ENCODE results near the gene CACUL1.

Gene CACUL1

DNA sequence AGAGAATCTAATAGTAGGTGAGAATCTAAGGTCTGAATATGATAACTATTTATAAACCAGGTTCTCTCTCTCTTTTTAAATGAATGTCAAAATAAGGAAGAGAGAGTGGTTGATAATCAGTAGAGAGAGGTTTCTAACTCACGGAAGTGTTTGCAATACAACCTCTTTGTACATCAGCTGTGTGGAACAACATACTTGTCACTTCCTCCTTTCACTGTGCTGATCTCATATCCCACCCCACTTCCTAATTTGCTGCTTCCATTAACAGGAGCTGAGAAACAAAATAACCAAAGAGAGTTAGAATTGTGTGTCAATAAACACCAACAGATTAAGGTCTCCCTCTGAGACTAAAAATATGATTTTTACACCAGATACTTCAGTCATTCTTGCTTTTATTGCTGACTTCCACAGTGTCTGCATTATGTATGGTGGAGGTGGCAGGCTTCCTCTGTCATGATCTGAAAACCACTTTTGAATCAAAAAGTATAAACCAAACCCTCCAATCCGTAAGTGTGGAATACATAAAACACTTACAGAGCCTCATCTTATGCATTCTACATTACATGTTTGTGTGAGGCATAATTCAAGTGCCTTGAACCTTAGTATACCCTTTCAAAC lies 25.0 kb downstream of the CACUL1 start:
- TF ChIP-seq, protein P1, sequence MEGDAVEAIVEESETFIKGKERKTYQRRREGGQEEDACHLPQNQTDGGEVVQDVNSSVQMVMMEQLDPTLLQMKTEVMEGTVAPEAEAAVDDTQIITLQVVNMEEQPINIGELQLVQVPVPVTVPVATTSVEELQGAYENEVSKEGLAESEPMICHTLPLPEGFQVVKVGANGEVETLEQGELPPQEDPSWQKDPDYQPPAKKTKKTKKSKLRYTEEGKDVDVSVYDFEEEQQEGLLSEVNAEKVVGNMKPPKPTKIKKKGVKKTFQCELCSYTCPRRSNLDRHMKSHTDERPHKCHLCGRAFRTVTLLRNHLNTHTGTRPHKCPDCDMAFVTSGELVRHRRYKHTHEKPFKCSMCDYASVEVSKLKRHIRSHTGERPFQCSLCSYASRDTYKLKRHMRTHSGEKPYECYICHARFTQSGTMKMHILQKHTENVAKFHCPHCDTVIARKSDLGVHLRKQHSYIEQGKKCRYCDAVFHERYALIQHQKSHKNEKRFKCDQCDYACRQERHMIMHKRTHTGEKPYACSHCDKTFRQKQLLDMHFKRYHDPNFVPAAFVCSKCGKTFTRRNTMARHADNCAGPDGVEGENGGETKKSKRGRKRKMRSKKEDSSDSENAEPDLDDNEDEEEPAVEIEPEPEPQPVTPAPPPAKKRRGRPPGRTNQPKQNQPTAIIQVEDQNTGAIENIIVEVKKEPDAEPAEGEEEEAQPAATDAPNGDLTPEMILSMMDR (IDR thresholded peaks at IDR 0.05; ENCODE audit: insufficient read depth, low read length, poor library complexity, severe bottlenecking), result no peak
- no peaks in the 10 kb centered on the region for H3K36me3 ChIP-seq (ENCODE audit: control insufficient read depth, insufficient read depth, low read length)
- DNase-seq (ENCODE audit: extremely low read depth, insufficient read length), result peak; percentile 26
- no peak overlapping the region for H3K4me3 ChIP-seq (replicated peaks; ENCODE audit: low read depth, low read length)
- no peaks in the 10 kb centered on the region for H3K27me3 ChIP-seq (replicated peaks; ENCODE audit: control insufficient read depth, insufficient read depth, low read length)

DNA sequence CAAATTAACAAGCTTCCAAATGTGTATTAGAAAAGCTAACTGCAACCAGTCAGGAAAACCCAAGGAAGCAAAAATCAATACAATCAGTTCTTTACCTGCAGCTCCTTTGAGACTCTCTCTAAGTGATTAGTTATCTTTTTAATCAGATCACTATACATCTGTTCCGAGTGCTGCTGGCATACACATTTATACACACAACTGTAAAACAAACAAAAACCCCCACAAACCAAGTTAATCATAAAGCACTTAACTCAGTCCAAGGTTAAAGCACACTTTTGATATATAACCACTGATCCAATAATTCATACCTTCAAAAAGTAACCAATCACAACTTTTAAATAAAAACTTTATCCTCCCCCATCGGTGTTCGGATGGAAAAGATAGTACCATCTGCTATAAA lies 25.6 kb downstream of the CACUL1 start:
- Histone ChIP-seq H3K36me3 (ENCODE audit: control insufficient read depth, insufficient read depth, low read length) (no peaks in the 10 kb centered on the region), H3K27me3 (replicated peaks; ENCODE audit: control insufficient read depth, insufficient read depth, low read length) (no peaks in the 10 kb centered on the region), H3K4me3 (replicated peaks; ENCODE audit: low read depth, low read length) (no peak overlapping the region)
- DNase-seq (ENCODE audit: extremely low read depth, insufficient read length), result no peak
- TF ChIP-seq, protein P1 (IDR thresholded peaks at IDR 0.05; ENCODE audit: insufficient read depth, low read length, poor library complexity, severe bottlenecking), result no peak

DNA sequence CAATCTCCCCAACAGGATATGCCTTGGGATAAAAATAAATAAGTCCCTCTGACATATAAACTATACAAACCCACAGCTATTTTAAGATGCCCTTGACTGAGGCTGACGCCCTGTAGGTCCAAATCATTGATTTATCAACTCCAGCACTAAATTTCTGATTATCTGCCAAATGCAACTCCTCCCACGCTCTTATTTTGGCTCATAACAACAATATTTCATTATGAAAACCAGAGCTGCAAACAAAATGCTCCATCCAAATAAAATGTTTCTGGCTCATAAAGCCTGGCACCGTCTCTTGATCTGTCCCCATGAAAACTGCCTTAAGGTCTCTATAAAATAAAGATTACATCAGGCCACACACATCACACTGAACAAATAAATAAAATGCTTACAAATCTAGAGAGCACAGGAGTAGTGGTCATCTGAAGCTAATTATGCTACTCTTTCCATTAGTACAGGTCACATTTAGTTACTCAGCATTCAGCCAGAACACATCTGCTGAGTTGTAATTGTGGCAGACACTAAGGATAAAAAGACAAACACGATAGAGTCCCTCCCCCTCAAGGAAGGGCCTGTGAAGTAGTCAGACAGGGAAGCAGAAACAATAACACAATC lies 28.8 kb downstream of the CACUL1 start:
- DNase-seq (ENCODE audit: extremely low read depth, insufficient read length), result no peak

DNA sequence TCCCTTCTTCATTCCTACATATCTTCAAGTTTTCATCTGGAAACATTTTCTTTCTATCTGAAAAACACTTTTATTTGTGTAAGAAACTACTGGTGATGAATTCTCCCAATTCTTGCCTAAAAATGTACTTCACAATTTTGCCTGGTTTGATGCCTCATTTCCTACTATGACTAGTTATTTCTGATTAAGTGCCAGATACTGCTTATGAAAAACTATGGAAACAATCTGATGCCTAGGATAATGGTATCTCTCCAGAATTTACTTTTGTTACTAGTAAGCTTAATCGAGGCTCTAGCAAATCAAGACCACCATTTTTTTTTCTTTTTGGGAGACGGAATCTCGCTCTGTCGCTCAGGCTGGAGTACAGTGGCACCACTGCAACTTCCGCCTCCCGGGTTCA lies 31.3 kb downstream of the CACUL1 start:
- no peak overlapping the region for H3K4me3 ChIP-seq (replicated peaks; ENCODE audit: low read depth, low read length)
- TF ChIP-seq, protein P1 (IDR thresholded peaks at IDR 0.05; ENCODE audit: insufficient read depth, low read length, poor library complexity, severe bottlenecking), result no peak
- no peak for DNase-seq (ENCODE audit: extremely low read depth, insufficient read length)
- no peaks in the 10 kb centered on the region for H3K27me3 ChIP-seq (replicated peaks; ENCODE audit: control insufficient read depth, insufficient read depth, low read length)
- H3K36me3 ChIP-seq (ENCODE audit: control insufficient read depth, insufficient read depth, low read length), result no peaks in the 10 kb centered on the region

More for the DNA sequence above, 28.8 kb downstream of the CACUL1 start:
- Histone ChIP-seq H3K4me3 (replicated peaks; ENCODE audit: low read depth, low read length) (no peak overlapping the region), H3K27me3 (replicated peaks; ENCODE audit: control insufficient read depth, insufficient read depth, low read length) (no peaks in the 10 kb centered on the region), H3K36me3 (ENCODE audit: control insufficient read depth, insufficient read depth, low read length) (no peaks in the 10 kb centered on the region)
- TF ChIP-seq, protein P1 (IDR thresholded peaks at IDR 0.05; ENCODE audit: insufficient read depth, low read length, poor library complexity, severe bottlenecking), result no peak

DNA sequence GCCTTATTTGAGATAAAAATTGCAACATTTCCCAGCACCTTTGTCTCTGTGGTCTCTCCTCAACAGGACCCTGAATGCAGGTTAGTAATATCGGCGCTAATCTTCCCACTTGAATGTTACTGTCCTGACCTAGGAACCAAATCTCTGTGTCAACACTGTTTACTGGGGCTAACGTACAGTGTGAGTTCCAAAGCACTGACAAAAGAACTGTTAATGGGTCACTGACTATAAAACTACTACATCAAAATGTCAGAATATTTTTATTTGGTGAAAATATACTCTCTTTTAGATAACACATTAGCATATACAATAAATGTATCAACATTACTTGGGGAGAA lies 33.3 kb downstream of the CACUL1 start:
- no peaks in the 10 kb centered on the region for H3K27me3 ChIP-seq (replicated peaks; ENCODE audit: control insufficient read depth, insufficient read depth, low read length)
- TF ChIP-seq, protein P1 (IDR thresholded peaks at IDR 0.05; ENCODE audit: insufficient read depth, low read length, poor library complexity, severe bottlenecking), result no peak
- H3K36me3 ChIP-seq (ENCODE audit: control insufficient read depth, insufficient read depth, low read length), result no peaks in the 10 kb centered on the region
- DNase-seq (ENCODE audit: extremely low read depth, insufficient read length), result no peak
- H3K4me3 ChIP-seq (replicated peaks; ENCODE audit: low read depth, low read length), result no peak overlapping the region

All from GM06990 (cell line).